ENCODE results near the gene TTC1. TPM values are rescaled to one million over a fixed set of nuclear protein-coding genes. Genes with fewer than 3 reads are reported as not detected.
"Not testable (repeated sequence)": the region's sequence is repeated elsewhere in the genome, so short reads cannot be mapped to it uniquely, and the experiment has no call there.

TTC1 gene
- total and polyA plus RNA-seq, 11 donors, result 58.9 to 115 (median 83.6) TPM

DNA sequence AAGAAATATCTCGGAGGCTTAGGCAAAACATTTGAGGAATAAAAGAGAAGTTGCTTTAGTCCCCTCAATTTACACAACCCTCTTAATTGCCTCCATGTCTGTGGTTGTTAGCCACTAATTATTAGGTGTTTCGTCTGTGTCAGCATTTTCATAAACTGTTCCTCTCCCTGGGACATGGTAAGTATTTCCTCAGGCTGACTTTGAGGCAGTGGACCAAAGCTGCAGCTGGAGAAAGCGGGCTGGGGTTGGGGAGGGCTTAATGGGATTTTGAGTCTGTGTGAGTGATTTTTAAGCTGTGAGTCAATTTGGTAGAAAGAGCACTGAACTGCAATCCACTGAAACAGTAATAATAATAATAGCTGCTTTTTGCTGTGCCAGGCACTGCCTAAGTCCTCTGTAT is 13.0 kb upstream of the TTC1 start:
- DNase-seq (no peak), ATAC-seq (no peak)
- Histone ChIP-seq H3K4me1 (no peaks in the 10 kb centered on the region), H3K36me3 (no peaks in the 10 kb centered on the region), H3K27me3 (peaks cover 0 to 12% (median 5%) of the 10 kb centered on the region in 9 donors), H3K4me3 (no peak overlapping the region), H3K27ac (no peak overlapping the region), H3K9me3 (peaks cover 0 to 21% (median 6%) of the 10 kb centered on the region in 12 donors)
- 86 to 89% (median 88%) methylated on average over 3 of the region's 3 CpGs for WGBS, 4 donors
- intact Hi-C loops (cut with DNase I), result loop anchor here in 1 of 10 donors (10.0 kb wide), 1 partner anchor 841 kb away; no protein-coding TSS in a partner anchor
- no peak for TF ChIP-seq POLR2A (IDR thresholded peaks at IDR 0.05)
- TF ChIP-seq, protein P1, sequence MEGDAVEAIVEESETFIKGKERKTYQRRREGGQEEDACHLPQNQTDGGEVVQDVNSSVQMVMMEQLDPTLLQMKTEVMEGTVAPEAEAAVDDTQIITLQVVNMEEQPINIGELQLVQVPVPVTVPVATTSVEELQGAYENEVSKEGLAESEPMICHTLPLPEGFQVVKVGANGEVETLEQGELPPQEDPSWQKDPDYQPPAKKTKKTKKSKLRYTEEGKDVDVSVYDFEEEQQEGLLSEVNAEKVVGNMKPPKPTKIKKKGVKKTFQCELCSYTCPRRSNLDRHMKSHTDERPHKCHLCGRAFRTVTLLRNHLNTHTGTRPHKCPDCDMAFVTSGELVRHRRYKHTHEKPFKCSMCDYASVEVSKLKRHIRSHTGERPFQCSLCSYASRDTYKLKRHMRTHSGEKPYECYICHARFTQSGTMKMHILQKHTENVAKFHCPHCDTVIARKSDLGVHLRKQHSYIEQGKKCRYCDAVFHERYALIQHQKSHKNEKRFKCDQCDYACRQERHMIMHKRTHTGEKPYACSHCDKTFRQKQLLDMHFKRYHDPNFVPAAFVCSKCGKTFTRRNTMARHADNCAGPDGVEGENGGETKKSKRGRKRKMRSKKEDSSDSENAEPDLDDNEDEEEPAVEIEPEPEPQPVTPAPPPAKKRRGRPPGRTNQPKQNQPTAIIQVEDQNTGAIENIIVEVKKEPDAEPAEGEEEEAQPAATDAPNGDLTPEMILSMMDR (IDR thresholded peaks at IDR 0.05), result no peak

DNA sequence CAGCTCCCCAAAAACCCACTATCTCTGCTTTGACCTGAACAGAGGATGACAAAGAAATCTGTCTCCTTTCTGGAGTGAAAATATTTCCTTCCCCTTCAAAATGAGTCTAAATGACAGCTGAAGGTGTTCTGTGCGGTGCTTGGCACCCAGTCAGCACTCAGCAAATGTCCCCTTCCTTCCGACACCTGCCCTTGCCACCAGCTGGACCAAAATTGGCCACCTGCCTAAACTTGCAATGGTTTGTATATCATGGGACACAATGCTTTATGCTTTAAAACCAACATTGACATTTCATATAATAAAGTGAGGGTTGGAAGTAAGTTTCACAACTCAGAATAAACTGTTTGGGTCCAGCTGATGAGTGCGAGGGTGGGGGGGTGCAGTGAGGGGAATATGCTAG is 7.5 kb upstream of the TTC1 start:
- WGBS, 4 donors, result 49 to 57% (median 54%) methylated on average over 3 of the region's 3 CpGs
- intact Hi-C loops (cut with DNase I), result no loop called here
- ATAC-seq, result no peak
- H3K4me1 ChIP-seq, result no peaks in the 10 kb centered on the region
- no peak overlapping the region for H3K27ac ChIP-seq
- DNase-seq, result no peak
- H3K9me3 ChIP-seq, result no peaks in the 10 kb centered on the region
- TF ChIP-seq, protein P1 (IDR thresholded peaks at IDR 0.05), result no peak
- no peak for TF ChIP-seq POLR2A (IDR thresholded peaks at IDR 0.05)
- no peak overlapping the region for H3K4me3 ChIP-seq
- H3K36me3 ChIP-seq, result no peaks in the 10 kb centered on the region
- no peaks in the 10 kb centered on the region for H3K27me3 ChIP-seq

DNA sequence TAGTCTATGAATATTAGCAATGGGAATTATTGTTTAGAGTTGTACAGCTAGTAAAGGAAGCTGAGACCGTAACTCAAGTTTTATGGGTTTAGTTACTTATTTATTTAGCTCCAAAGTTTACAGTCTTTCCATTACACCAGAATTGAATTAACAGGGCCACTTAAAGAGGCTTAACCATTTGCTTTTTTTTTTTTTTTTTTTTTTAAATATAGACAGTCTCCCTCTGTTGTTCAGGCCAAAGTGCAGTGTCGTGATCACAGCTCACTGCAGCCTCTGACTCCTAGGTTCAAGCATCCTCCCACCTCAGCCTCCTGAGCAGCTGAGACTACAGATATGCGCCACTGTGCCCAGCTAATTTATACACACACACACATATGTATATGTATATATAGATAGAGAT is 1.4 kb upstream of the TTC1 start:
- WGBS, 4 donors, result 91 to 94% (median 92%) methylated on average over 3 of the region's 3 CpGs
- no peak for ATAC-seq
- Histone ChIP-seq H3K4me3 (no peak overlapping the region), H3K27me3 (no peaks in the 10 kb centered on the region), H3K9me3 (no peaks in the 10 kb centered on the region), H3K36me3 (peaks cover 0 to 23% (median 20%) of the 10 kb centered on the region in 9 donors), H3K4me1 (peaks cover 4 to 25% (median 18%) of the 10 kb centered on the region in 12 donors), H3K27ac (no peak overlapping the region)
- intact Hi-C loops (cut with DNase I), result no loop called here
- no peak for TF ChIP-seq POLR2A (IDR thresholded peaks at IDR 0.05)
- TF ChIP-seq, protein P1 (IDR thresholded peaks at IDR 0.05), result no peak
- no peak for DNase-seq

DNA sequence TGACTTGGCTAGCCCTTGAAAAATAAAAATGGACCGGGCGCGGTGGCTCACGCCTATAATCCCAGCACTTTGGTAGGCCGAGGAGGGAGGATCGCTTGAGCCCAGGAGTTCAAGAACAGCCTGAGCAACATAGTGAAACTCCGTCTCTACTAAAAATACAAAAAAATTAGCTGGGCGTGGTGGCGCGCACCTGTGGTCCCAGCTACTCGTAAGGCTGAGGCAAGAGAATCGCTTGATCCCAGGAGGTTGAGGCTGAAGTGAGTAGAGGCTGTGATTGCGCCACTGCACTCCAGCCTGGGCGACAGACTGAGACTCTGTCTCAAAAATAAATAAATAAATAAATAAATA is 436 bp upstream of the TTC1 start:
- ATAC-seq; intact Hi-C loops (cut with DNase I); H3K27me3 ChIP-seq; H3K9me3 ChIP-seq: not testable (repeated sequence)
- WGBS, 4 donors, result 81 to 86% (median 83%) methylated on average over 14 of the region's 14 CpGs
- Histone ChIP-seq H3K4me1 (peaks cover 4 to 25% (median 18%) of the 10 kb centered on the region in 12 donors), H3K36me3 (peaks cover 0 to 33% (median 28%) of the 10 kb centered on the region in 9 donors), H3K4me3 (peak overlapping the region in 11 of 12 donors; percentile 72 to 99 (median 87)), H3K27ac (peak overlapping the region in 10 of 12 donors; percentile 20 to 90 (median 85))
- peak in 1 of 5 donors; percentile 8 for DNase-seq

DNA sequence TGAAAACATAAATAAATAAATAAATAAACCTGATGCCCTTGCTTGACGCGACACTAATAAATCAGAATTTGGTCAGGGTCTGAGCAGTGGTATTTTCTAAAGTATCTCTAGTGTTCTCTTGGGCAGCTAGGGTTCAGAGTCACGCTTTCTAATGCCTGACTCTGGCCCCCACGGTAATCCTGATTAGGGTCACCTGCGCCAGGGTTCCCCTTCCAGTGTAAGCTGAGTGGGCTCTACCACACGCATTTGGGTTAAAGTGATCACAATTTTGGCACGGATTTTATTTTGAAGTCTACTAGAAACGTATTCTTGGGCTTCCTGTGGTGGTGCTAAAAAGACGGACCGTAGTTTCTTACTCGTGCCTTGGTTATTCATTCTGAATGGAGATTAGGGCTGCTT is 651 bp downstream of the TTC1 start:
- Histone ChIP-seq H3K36me3 (peaks cover 0 to 43% (median 32%) of the 10 kb centered on the region in 9 donors), H3K4me1 (peaks cover 4 to 25% (median 18%) of the 10 kb centered on the region in 12 donors), H3K4me3 (peak overlapping the region; percentile 72 to 99 (median 86)), H3K9me3 (no peaks in the 10 kb centered on the region), H3K27ac (peak overlapping the region in 10 of 12 donors; percentile 3 to 90 (median 82)), H3K27me3 (no peaks in the 10 kb centered on the region)
- 3 to 7% (median 4%) methylated on average over 11 of the region's 11 CpGs for WGBS, 4 donors
- intact Hi-C loops (cut with DNase I), result no loop called here
- DNase-seq (no peak), ATAC-seq (peak in 2 of 4 donors; percentile 1 to 2)
- TF ChIP-seq, protein P1 (IDR thresholded peaks at IDR 0.05), result no peak
- TF ChIP-seq POLR2A (IDR thresholded peaks at IDR 0.05), result no peak

All from heart left ventricle (tissue), 16 donors.